NB4 (cell line): ENCODE data around the gene EIF2B4.
A peak's percentile ranks its signal among the peaks of the same experiment; 100 is the strongest.

Experiments used
- DNase-seq: peaks from one replicate; pipeline ENCODE4 v3.0.0; 2010; ENCODE audit warnings: low read depth
- H3K4me3 ChIP-seq: one replicate; pipeline ENCODE4 v1.5.1; 2011; ENCODE audit warnings: mild to moderate bottlenecking, low read depth, low read length, moderate library complexity
- MAX ChIP-seq: IDR thresholded peaks from 2 replicates; pipeline ENCODE4 v1.6.1; 2011; ENCODE audit warnings: low read depth, low read length
- MYC ChIP-seq: IDR thresholded peaks from 2 replicates; pipeline ENCODE4 v1.6.1; 2011; ENCODE audit warnings: low read depth, low read length
- POLR2A ChIP-seq: IDR thresholded peaks from 2 replicates; pipeline ENCODE4 v1.6.1; 2011; ENCODE audit warnings: mild to moderate bottlenecking; ENCODE audit not compliant: insufficient read length; ENCODE audit errors: extremely low read depth
- TF ChIP-seq, protein P1 (sequence below): IDR thresholded peaks from one replicate; pipeline ENCODE4 v1.5.1; 2012; ENCODE audit warnings: low read depth, low read length

Gene EIF2B4

GRCh38 chr2:27350106-27350693, 19.9 kb downstream of the EIF2B4 start:
- DNase-seq: no peak
- no peak overlapping the region for H3K4me3 ChIP-seq
- TF ChIP-seq, protein P1, sequence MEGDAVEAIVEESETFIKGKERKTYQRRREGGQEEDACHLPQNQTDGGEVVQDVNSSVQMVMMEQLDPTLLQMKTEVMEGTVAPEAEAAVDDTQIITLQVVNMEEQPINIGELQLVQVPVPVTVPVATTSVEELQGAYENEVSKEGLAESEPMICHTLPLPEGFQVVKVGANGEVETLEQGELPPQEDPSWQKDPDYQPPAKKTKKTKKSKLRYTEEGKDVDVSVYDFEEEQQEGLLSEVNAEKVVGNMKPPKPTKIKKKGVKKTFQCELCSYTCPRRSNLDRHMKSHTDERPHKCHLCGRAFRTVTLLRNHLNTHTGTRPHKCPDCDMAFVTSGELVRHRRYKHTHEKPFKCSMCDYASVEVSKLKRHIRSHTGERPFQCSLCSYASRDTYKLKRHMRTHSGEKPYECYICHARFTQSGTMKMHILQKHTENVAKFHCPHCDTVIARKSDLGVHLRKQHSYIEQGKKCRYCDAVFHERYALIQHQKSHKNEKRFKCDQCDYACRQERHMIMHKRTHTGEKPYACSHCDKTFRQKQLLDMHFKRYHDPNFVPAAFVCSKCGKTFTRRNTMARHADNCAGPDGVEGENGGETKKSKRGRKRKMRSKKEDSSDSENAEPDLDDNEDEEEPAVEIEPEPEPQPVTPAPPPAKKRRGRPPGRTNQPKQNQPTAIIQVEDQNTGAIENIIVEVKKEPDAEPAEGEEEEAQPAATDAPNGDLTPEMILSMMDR: no peak

GRCh38 chr2:27347641-27348040, 22.5 kb downstream of the EIF2B4 start:
- no peak overlapping the region for H3K4me3 ChIP-seq
- TF ChIP-seq, protein P1: no peak
- no peak for TF ChIP-seq POLR2A
- no peak for TF ChIP-seq MYC
- TF ChIP-seq MAX: no peak
- DNase-seq: no peak

- no peak overlapping the region for H3K4me3 ChIP-seq
- no peak for DNase-seq
- TF ChIP-seq MAX (no peak), POLR2A (no peak), MYC (no peak)
- TF ChIP-seq, protein P1: no peak
Observed at GRCh38 chr2:27336173-27336572, 34.0 kb downstream of the EIF2B4 start.

DNA sequence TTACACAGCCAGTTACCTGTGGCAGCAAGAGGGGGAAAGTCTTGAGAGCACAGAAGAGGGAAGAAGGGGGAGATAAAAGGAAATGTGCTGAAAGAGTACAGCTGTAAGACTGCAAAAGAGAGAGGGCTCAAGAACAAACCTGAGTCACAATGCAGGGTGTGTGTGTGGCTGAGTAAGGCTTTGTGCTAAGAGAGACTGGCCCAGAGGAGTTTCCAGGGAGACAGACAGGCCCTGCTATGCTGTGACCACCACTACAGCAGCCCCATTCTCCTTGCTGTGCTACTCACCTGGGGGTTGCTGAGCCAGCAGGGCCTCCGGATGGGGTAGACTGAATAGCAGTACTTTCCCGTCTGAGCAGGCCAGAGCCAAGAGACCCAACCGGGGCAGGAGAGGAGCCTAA, 34.8 kb downstream of the EIF2B4 start:
- DNase-seq: no peak
- H3K4me3 ChIP-seq: no peak overlapping the region
- TF ChIP-seq POLR2A (no peak), MAX (no peak), MYC (no peak)
- TF ChIP-seq, protein P1: no peak

DNA sequence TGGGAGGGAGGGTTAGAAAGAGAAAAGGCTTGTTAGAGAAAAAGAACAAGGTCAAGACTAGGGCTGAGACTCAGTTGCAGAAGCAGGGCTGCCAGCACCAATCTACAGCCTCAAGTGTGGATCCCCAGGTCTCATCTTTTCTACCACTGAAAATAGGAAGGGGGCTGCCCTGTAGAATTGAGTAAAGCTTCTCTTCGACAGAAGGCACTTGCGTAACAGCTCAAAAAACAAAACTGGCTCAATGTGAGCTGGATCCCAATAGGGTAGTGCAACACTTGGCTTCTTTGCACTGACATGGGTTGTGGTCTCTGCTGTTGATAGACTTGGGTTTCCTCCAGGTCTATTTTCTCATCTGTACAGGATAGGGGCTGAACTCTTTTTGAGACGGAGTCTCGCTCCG, 45.4 kb downstream of the EIF2B4 start:
- TF ChIP-seq MAX: no peak
- no peak for TF ChIP-seq POLR2A
- TF ChIP-seq, protein P1: no peak
- no peak for TF ChIP-seq MYC

DNA sequence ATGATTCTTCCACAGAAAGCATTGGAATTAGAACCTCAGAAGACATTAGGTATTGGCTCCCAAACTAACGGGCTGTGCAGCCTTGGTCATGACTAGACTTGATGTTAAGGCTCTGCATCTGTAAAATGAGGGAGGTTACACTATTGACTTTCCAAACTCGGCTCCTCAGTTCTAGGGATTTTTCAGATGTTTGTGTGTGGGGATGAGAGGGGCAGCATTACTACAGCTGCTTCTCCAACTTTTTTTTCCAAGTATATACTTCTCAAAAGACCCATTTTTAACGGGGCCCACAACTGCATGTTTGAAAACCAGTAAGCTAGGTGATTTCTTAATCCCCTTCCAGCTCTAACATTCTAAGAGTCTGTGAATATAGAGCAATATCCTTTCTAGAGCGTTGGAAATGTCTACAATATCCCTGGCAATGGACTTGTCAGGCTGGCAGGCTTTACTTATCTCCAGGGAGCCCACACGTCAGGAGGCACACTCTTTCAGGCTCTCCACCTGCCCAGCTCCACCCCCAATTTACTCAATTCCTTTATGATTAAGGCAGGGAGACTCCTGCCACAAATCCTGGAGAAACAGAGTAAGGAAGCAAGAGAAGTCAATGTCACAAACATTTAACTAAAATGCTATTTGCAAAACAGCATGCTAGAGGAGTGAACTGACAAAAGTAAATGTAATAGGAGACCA, 46.4 kb downstream of the EIF2B4 start:
- H3K4me3 ChIP-seq: peak overlapping the region; percentile 97
- TF ChIP-seq, protein P1: no peak
- TF ChIP-seq MAX (no peak), POLR2A (no peak), MYC (no peak)
- DNase-seq: no peak

More for the DNA sequence above, 45.4 kb downstream of the EIF2B4 start:
- peak; percentile 80 for DNase-seq
- no peak overlapping the region for H3K4me3 ChIP-seq
